ENCODE results near the gene CX3CL1.

DNA sequence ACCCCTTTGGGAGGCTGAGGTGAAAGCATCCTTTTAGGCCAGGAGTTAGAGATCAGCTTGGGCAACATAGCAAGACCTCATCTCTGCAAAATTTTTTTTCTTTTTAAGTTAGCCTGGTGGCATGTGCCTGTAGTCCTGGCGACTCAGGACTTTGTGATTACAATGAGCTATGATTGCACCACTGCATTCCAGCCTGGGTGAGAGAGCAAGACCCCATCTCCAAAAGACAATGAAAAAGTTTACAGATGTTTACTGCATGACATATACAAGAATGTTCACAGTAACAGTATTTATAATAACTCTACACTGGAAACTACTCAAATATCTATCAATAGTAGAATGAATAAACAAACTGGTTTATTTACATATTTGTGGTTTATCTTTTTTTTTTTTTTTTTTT is 46.8 kb upstream of the CX3CL1 start:
- TF ChIP-seq, protein P1, sequence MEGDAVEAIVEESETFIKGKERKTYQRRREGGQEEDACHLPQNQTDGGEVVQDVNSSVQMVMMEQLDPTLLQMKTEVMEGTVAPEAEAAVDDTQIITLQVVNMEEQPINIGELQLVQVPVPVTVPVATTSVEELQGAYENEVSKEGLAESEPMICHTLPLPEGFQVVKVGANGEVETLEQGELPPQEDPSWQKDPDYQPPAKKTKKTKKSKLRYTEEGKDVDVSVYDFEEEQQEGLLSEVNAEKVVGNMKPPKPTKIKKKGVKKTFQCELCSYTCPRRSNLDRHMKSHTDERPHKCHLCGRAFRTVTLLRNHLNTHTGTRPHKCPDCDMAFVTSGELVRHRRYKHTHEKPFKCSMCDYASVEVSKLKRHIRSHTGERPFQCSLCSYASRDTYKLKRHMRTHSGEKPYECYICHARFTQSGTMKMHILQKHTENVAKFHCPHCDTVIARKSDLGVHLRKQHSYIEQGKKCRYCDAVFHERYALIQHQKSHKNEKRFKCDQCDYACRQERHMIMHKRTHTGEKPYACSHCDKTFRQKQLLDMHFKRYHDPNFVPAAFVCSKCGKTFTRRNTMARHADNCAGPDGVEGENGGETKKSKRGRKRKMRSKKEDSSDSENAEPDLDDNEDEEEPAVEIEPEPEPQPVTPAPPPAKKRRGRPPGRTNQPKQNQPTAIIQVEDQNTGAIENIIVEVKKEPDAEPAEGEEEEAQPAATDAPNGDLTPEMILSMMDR (conservative IDR thresholded peaks at IDR 0.05; ENCODE audit: low read depth, low read length): no peak
- no peak for TF ChIP-seq EZH2 (IDR thresholded peaks at IDR 0.05; ENCODE audit: low read length, unreplicated experiment)
